Measurements from ENCODE around the gene DNAH5. TPM values are rescaled to one million over a fixed set of nuclear protein-coding genes. Genes with fewer than 3 reads are reported as not detected.

The DNAH5 gene
- total RNA-seq, 1 donor from 2014 or later = 0.13 TPM

Other genes with a start within 250 kb of the DNAH5 start
- 76.8 and 114 TPM in 2 replicates for gene TRIO, start 198.7 kb upstream of the DNAH5 start, total RNA-seq

All from dermis microvascular lymphatic vessel endothelial cell (primary cell).